Osteoblast (primary cell): ENCODE results near the gene RAB40B. TPM values are rescaled to one million over a fixed set of nuclear protein-coding genes. Genes with fewer than 3 reads are reported as not detected.

Experiments
- DNase-seq: peaks from one replicate; pipeline ENCODE4 v3.0.0; 2011; ENCODE audit warnings: low spot score, mixed read lengths; ENCODE audit not compliant: insufficient read length; ENCODE audit errors: missing footprints
- H2AFZ ChIP-seq: 2 replicates; pipeline ENCODE4 v1.6.0; 2011; ENCODE audit warnings: mild to moderate bottlenecking, low read length
- H3K27ac ChIP-seq: 2 replicates; pipeline ENCODE4 v1.5.1; 2011; ENCODE audit warnings: mild to moderate bottlenecking, low read depth, low read length, moderate library complexity
- H3K27me3 ChIP-seq: 2 replicates; pipeline ENCODE4 v1.6.0; 2012; ENCODE audit warnings: mild to moderate bottlenecking, control low read depth, inconsistent platforms, low read length, moderate library complexity; ENCODE audit not compliant: insufficient read depth
- H3K36me3 ChIP-seq: 2 replicates; pipeline ENCODE4 v1.5.1; 2011; ENCODE audit warnings: mild to moderate bottlenecking, low read length, control low read depth, moderate library complexity; ENCODE audit not compliant: insufficient read depth
- H3K4me1 ChIP-seq: 2 replicates; pipeline ENCODE4 v1.5.1; 2011; ENCODE audit warnings: mild to moderate bottlenecking, low read length, control low read depth, moderate library complexity; ENCODE audit not compliant: insufficient read depth
- H3K4me2 ChIP-seq: 2 replicates; pipeline ENCODE4 v1.6.0; 2011; ENCODE audit warnings: mild to moderate bottlenecking, low read length; ENCODE audit not compliant: insufficient read depth
- H3K4me3 ChIP-seq: fragments of 200-600 bp; sonication (generic); 3 replicates; pipeline ENCODE4 v1.5.1; 2012; ENCODE audit warnings: mild to moderate bottlenecking, low read length, inconsistent platforms; ENCODE audit not compliant: insufficient read depth
- H3K79me2 ChIP-seq: 2 replicates; pipeline ENCODE4 v1.6.0; 2012; ENCODE audit warnings: mild to moderate bottlenecking, low read length, control low read depth, inconsistent platforms; ENCODE audit not compliant: insufficient read depth
- H3K9me3 ChIP-seq: 2 replicates; pipeline ENCODE4 v1.5.1; 2011; ENCODE audit warnings: low read depth, low read length, control low read depth
- H4K20me1 ChIP-seq: 2 replicates; pipeline ENCODE4 v1.6.0; 2012; ENCODE audit warnings: mild to moderate bottlenecking, low read length, control low read depth; ENCODE audit not compliant: insufficient read depth
- CTCF ChIP-seq: IDR thresholded peaks from 2 replicates; pipeline ENCODE4 v1.5.1; 2011; ENCODE audit warnings: mild to moderate bottlenecking, low read depth, low read length, moderate library complexity; ENCODE audit errors: extremely low read depth
- total RNA-seq: library from RNA; depleted of rRNA; stranded (reverse); fragments of >200 nt; gene quantifications from 2 replicates; pipeline ENCODE4 v1.2.3, GENCODE V29; 2012

The RAB40B gene
- total RNA-seq, 1 donor = 8.3 TPM

GRCh38 chr17:82645516-82645915, 53.0 kb downstream of the RAB40B start:
- peaks cover 55% of the 10 kb centered on the region for H4K20me1 ChIP-seq
- peak; percentile 93 for DNase-seq
- H3K79me2 ChIP-seq = peaks cover 73% of the 10 kb centered on the region
- H2AFZ ChIP-seq = no peak overlapping the region
- no peak overlapping the region for H3K27ac ChIP-seq
- TF ChIP-seq CTCF = no peak
- no peak overlapping the region for H3K4me2 ChIP-seq
- H3K4me3 ChIP-seq = no peak overlapping the region
- H3K36me3 ChIP-seq = peaks cover 29% of the 10 kb centered on the region
- no peaks in the 10 kb centered on the region for H3K27me3 ChIP-seq
- H3K4me1 ChIP-seq = peaks cover 10% of the 10 kb centered on the region
- H3K9me3 ChIP-seq = no peaks in the 10 kb centered on the region

- no peak overlapping the region for H3K27ac ChIP-seq
Measured at GRCh38 chr17:82644148-82644547, 54.4 kb downstream of the RAB40B start.

GRCh38 chr17:82642022-82642421, 56.5 kb downstream of the RAB40B start:
- no peak overlapping the region for H3K27ac ChIP-seq
- H3K9me3 ChIP-seq = no peaks in the 10 kb centered on the region
- DNase-seq = no peak
- H3K36me3 ChIP-seq = peaks cover 33% of the 10 kb centered on the region
- TF ChIP-seq CTCF = no peak
- H3K4me1 ChIP-seq = peaks cover 6% of the 10 kb centered on the region
- no peaks in the 10 kb centered on the region for H3K27me3 ChIP-seq
- H3K4me3 ChIP-seq = no peak overlapping the region
- H3K79me2 ChIP-seq = peaks cover 97% of the 10 kb centered on the region
- H3K4me2 ChIP-seq = no peak overlapping the region
- H4K20me1 ChIP-seq = peaks cover 65% of the 10 kb centered on the region
- no peak overlapping the region for H2AFZ ChIP-seq

More at GRCh38 chr17:82644148-82644547, 54.4 kb downstream of the RAB40B start:
- Histone ChIP-seq H3K4me2 (no peak overlapping the region), H3K79me2 (peaks cover 86% of the 10 kb centered on the region), H3K27me3 (no peaks in the 10 kb centered on the region), H2AFZ (no peak overlapping the region), H3K4me3 (no peak overlapping the region), H3K9me3 (no peaks in the 10 kb centered on the region), H4K20me1 (peaks cover 62% of the 10 kb centered on the region), H3K4me1 (peaks cover 10% of the 10 kb centered on the region), H3K36me3 (peaks cover 33% of the 10 kb centered on the region)
- no peak for TF ChIP-seq CTCF
- peak; percentile 68 for DNase-seq

- no peak for DNase-seq
- no peak for TF ChIP-seq CTCF
- H2AFZ ChIP-seq = no peak overlapping the region
- H3K27me3 ChIP-seq = no peaks in the 10 kb centered on the region
- H3K79me2 ChIP-seq = peaks cover 96% of the 10 kb centered on the region
- H3K27ac ChIP-seq = no peak overlapping the region
- H3K9me3 ChIP-seq = no peaks in the 10 kb centered on the region
- no peak overlapping the region for H3K4me3 ChIP-seq
- H4K20me1 ChIP-seq = peaks cover 59% of the 10 kb centered on the region
- no peak overlapping the region for H3K4me2 ChIP-seq
- H3K36me3 ChIP-seq = peaks cover 33% of the 10 kb centered on the region
- no peaks in the 10 kb centered on the region for H3K4me1 ChIP-seq
Measured at GRCh38 chr17:82640036-82640435, 58.5 kb downstream of the RAB40B start.
